Fibroblast of lung (primary cell): ENCODE results near the gene SLC49A4.

Source experiments
- EZH2 ChIP-seq: IDR thresholded peaks from 2 replicates; pipeline ENCODE4 v1.5.1; 2012; ENCODE audit warnings: low read length, control low read depth, mild to moderate bottlenecking; ENCODE audit errors: missing control alignments
- TF ChIP-seq, protein P1 (sequence below), 2 donors: IDR thresholded peaks in 1 of 2; conservative IDR thresholded peaks in 1 of 2; 1 replicate in 1 of 2; 2 replicates in 1 of 2; pipeline ENCODE4 v1.5.1; 2011 to 2012; ENCODE audit warnings: low read length in 2 of 2, control low read depth in 1 of 2, inconsistent platforms in 1 of 2, low read depth in 1 of 2, mild to moderate bottlenecking in 1 of 2

DNA sequence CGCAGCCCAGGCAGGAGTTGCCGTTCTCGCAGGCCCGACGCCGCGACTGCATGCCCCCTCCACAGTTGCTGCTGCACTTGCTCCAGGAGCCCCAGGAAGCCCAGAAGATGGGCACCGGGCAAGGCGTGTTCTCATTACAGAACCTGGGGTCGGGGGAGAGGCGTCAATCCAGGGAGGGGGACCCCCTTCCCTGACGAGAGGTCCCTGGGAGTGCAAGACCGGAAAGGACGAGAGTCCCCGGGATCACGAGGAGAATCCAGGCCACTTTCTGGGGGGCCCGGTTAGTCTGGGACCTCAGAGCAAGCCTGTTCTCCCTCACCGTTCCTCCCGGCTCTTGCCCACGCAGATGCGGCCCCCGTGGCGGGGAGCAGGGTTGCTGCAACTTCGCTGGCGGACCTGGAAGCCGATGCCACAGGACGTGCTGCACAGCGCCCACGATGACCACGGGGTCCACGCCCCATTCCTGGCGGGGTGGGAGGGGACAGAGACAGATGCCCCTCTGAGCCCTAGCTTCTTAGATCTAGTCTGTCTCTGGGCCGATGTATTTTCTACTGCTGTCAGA, 118.8 kb downstream of the SLC49A4 start:
- TF ChIP-seq, protein P1, sequence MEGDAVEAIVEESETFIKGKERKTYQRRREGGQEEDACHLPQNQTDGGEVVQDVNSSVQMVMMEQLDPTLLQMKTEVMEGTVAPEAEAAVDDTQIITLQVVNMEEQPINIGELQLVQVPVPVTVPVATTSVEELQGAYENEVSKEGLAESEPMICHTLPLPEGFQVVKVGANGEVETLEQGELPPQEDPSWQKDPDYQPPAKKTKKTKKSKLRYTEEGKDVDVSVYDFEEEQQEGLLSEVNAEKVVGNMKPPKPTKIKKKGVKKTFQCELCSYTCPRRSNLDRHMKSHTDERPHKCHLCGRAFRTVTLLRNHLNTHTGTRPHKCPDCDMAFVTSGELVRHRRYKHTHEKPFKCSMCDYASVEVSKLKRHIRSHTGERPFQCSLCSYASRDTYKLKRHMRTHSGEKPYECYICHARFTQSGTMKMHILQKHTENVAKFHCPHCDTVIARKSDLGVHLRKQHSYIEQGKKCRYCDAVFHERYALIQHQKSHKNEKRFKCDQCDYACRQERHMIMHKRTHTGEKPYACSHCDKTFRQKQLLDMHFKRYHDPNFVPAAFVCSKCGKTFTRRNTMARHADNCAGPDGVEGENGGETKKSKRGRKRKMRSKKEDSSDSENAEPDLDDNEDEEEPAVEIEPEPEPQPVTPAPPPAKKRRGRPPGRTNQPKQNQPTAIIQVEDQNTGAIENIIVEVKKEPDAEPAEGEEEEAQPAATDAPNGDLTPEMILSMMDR (conservative IDR thresholded peaks at IDR 0.05 in 1 of 2, IDR thresholded peaks at IDR 0.05 in 1 of 2; ENCODE audit: low read depth in 1 of 2, low read length in 2 of 2) = no peak
- no peak for TF ChIP-seq EZH2
